Body of pancreas (tissue), 4 donors: ENCODE results near the gene SECTM1. TPM values are rescaled to one million over a fixed set of nuclear protein-coding genes. Genes with fewer than 3 reads are reported as not detected.
A peak's percentile ranks its signal among the peaks of the same experiment; 100 is the strongest.
"Not testable (repeated sequence)": the region's sequence is repeated elsewhere in the genome, so short reads cannot be mapped to it uniquely, and the experiment has no call there.

Source experiments
- ATAC-seq: fragments of 150-250 bp; one replicate; pipeline ENCODE4 v1.9.1; 2016
- DNase-seq, 4 donors: peaks; one replicate each; pipeline ENCODE4 v3.0.0-alpha.2; 2019
- H3K27ac ChIP-seq, 4 donors: fragments of 200-600 bp; sonication (generic); 1 replicate in 3 of 4; 2 replicates in 1 of 4; pipeline versions ENCODE4 v1.5.1 to v1.6.1; 2016 to 2019; ENCODE audit warnings: mild to moderate bottlenecking in 1 of 4, mixed read lengths in 1 of 4, moderate library complexity in 1 of 4
- H3K27me3 ChIP-seq, 2 donors: fragments of 200-600 bp; sonication (generic); one replicate each; pipeline ENCODE4 v1.6.0; 2016; ENCODE audit warnings: mild to moderate bottlenecking in 1 of 2
- H3K36me3 ChIP-seq, 2 donors: fragments of 200-600 bp; sonication (generic); replicated peaks in 1 of 2; 2 replicates each; pipeline ENCODE4 v1.5.1; 2016; ENCODE audit warnings: low read depth in 2 of 2; ENCODE audit not compliant: insufficient read depth in 1 of 2
- H3K4me1 ChIP-seq: fragments of 200-600 bp; sonication (generic); one replicate; pipeline ENCODE4 v1.6.0; 2016
- H3K4me3 ChIP-seq, 2 donors: fragments of 200-600 bp; sonication (generic); 1 replicate in 1 of 2; 2 replicates in 1 of 2; pipeline ENCODE4 v1.5.1; 2016 to 2019
- H3K9me3 ChIP-seq, 3 donors: fragments of 200-600 bp; sonication (generic); 1 replicate in 2 of 3; 2 replicates in 1 of 3; pipeline ENCODE4 v1.5.1; 2016
- POLR2A ChIP-seq, 3 donors: fragments of 450-650 bp; IDR thresholded peaks; one replicate each; pipeline ENCODE4 v1.6.1; 2016; ENCODE audit warnings: antibody characterized with exemption in 3 of 3, mild to moderate bottlenecking in 2 of 3
- WGBS, 2 donors: methylation state at CpG; one replicate each; pipeline ENCODE4 v1.1.5; 2017; 5-methylcytosine and 5-hydroxymethylcytosine counted together
- intact Hi-C: fragments of 100-400 bp; cut with DNase I; formaldehyde crosslinking; loops from one replicate; pipeline ENCODE4 v1.15.1; 2023
- total RNA-seq, 2 donors: library from RNA; depleted of rRNA; stranded (reverse); fragments of >200 nt; gene quantifications; one replicate each; pipeline ENCODE4 v1.1.0, GENCODE V29; 2016
- TF ChIP-seq, protein P1 (sequence below), 7 experiments: fragments of 450-650 bp in 4 of 7; fragments of 200-600 bp in 3 of 7; sonication (generic) in 3 of 7; IDR thresholded peaks; one replicate each; pipeline ENCODE4 v1.5.1; 2016 to 2019; ENCODE audit warnings: antibody characterized with exemption in 7 of 7

Gene SECTM1
- total RNA-seq: 1 to 10 TPM; 5.4 to 6.3 TPM

DNA sequence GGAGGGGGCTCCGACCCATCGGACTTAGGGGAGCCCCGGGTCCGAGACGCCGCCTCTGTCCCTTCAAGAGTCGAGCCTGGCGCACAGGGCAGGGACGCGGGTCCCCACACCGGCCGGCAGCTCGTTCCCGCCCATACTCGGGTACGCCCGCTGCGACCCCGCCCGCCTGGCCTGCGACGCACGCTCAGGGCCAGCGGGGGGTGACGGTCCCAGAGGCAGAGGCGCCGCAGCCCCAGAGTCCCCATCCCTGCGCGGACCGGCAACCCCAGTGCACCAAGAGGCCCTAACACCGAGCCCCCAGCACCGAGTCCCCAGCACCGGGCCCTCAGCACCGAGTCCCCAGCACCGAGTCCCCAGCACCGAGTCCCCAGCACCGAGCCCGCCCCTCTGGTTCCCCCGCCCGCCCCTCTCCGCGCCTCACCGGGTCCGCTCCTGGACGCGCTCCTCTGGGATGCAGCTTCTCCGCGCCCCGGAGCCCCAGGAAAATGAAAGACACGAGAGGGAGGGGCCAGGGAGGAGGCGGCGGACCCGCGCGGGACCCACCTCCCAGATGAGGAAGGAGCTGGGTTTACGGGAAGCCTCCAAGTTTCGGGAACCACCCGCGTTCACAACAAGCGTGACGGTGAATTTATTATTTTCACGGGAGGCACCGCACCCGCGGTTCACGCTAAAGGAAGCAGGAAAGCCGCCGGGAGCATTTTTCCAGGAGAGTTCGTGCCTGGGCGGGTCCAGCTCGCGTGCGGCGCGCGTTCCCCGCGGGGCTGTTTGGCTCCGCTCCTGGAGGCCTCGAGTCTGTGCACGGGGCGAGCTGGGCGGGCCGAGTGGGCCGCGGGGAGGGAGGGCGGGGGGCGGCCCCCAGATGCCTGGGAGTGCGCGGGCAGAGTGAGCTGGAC is at the start of gene SECTM1:
Gene SECTM1, minus strand, starts transcription at position 488 of the 893 bp plus-strand sequence. CDS start 6,526 bp downstream, outside the sequence.
- peak within 1 kb of the TSS; percentile 16 to 19 for H3K4me3 ChIP-seq
- TF ChIP-seq, protein P1, sequence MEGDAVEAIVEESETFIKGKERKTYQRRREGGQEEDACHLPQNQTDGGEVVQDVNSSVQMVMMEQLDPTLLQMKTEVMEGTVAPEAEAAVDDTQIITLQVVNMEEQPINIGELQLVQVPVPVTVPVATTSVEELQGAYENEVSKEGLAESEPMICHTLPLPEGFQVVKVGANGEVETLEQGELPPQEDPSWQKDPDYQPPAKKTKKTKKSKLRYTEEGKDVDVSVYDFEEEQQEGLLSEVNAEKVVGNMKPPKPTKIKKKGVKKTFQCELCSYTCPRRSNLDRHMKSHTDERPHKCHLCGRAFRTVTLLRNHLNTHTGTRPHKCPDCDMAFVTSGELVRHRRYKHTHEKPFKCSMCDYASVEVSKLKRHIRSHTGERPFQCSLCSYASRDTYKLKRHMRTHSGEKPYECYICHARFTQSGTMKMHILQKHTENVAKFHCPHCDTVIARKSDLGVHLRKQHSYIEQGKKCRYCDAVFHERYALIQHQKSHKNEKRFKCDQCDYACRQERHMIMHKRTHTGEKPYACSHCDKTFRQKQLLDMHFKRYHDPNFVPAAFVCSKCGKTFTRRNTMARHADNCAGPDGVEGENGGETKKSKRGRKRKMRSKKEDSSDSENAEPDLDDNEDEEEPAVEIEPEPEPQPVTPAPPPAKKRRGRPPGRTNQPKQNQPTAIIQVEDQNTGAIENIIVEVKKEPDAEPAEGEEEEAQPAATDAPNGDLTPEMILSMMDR (IDR thresholded peaks at IDR 0.05): no peak
- peak in 1 of 3 donors; percentile 10 for TF ChIP-seq POLR2A (IDR thresholded peaks at IDR 0.05)
- H3K36me3 ChIP-seq: no peaks in the 10 kb centered on the region
- intact Hi-C loops: no loop called here
- WGBS, 2 donors: 5 to 71% methylated on average over 5 to 83 of the region's 90 CpGs
- H3K27ac ChIP-seq: peak within 1 kb of the TSS in 3 of 4 donors; percentile 76 to 83 (median 82)
- peak in 3 of 4 donors; percentile 55 to 58 (median 56) for DNase-seq
- peaks cover 62% of the 10 kb centered on the region for H3K4me1 ChIP-seq
- no peaks in the 10 kb centered on the region for H3K27me3 ChIP-seq
- H3K9me3 ChIP-seq: no peaks in the 10 kb centered on the region
- peak; percentile 19 for ATAC-seq

DNA sequence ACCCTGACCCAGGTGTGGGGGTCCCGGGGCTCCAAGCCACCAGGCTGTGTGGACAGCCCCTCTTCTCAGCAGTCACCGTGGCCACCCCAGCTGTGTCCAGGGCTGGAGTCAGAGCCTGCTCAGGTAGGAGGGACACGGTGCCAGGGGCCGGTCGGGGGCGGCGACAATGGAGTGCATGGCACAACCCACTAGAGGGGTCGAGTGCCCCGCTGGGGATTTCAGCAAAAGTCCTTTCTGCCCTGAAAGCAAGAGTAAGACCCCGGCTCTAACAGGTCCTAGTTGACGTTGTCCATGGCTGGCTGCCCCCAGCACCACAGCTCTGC is 49.3 kb upstream of the SECTM1 start:
- Histone ChIP-seq H3K27ac (no peak overlapping the region), H3K27me3 (no peaks in the 10 kb centered on the region), H3K4me3 (no peak overlapping the region), H3K9me3 (no peaks in the 10 kb centered on the region), H3K36me3 (no peaks in the 10 kb centered on the region), H3K4me1 (peaks cover 29% of the 10 kb centered on the region)
- no peak for DNase-seq
- ATAC-seq: no peak
- 75% methylated on average over 11 of the region's 11 CpGs; no CpG with 5 or more reads in 1 of the 2 donors for WGBS, 2 donors
- intact Hi-C loops: no loop called here
- TF ChIP-seq, protein P1 (IDR thresholded peaks at IDR 0.05): no peak

DNA sequence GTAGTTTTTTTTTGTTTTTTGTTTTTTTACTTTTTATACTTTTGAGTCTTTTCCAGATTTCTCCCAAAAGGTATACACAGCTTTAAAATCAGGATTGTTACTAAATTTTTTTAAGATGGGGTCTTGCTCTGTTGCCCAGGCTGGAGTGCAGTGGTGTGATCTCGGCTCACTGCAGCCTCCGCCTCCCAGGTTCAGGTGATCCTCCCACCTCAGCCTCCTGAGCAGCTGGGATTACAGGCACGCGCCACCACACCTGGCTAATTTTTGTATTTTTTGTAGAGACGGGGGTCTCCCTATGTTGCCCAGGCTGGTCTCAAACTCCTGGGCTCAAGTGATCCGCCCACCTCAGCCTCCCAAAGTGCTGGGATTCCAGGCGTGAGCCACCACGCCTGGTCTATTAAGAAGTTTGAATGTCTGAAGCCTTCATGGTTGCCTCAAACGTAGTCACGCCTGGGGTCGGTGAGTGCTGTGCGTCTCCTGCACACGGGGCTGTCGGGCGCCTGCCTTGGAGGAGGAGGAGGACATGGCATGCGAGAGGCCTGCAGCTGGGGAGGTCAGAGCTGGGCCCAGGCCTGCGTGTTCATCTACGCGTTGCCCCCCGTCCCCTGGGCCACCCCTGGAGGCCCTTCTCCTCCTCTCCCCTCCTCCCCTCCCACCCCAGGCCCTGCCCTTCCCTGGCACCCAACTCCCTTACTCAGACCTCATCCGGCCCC is 48.8 kb upstream of the SECTM1 start:
- ATAC-seq, DNase-seq, H3K27me3 ChIP-seq, H3K27ac ChIP-seq, intact Hi-C loops, H3K4me3 ChIP-seq, H3K9me3 ChIP-seq, H3K36me3 ChIP-seq: not testable (repeated sequence)
- WGBS, 2 donors: 80 to 88% methylated on average over 16 to 20 of the region's 21 CpGs
- peaks cover 25% of the 10 kb centered on the region for H3K4me1 ChIP-seq

DNA sequence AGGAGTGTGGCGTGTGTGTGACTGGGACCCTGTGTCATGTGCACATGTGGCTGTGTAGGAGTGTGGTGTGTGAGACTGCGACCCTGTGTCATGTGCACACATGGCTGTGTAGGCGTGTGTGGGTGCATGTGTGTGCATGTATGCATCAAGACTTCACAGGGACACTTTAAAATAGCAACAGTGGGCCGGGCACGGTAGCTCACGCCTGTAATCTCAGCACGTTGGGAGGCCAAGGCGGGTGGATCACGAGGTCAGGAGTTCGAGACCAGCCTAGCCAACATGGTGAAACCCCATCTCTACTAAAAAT is 48.1 kb upstream of the SECTM1 start:
- intact Hi-C loops: not testable (repeated sequence)

DNA sequence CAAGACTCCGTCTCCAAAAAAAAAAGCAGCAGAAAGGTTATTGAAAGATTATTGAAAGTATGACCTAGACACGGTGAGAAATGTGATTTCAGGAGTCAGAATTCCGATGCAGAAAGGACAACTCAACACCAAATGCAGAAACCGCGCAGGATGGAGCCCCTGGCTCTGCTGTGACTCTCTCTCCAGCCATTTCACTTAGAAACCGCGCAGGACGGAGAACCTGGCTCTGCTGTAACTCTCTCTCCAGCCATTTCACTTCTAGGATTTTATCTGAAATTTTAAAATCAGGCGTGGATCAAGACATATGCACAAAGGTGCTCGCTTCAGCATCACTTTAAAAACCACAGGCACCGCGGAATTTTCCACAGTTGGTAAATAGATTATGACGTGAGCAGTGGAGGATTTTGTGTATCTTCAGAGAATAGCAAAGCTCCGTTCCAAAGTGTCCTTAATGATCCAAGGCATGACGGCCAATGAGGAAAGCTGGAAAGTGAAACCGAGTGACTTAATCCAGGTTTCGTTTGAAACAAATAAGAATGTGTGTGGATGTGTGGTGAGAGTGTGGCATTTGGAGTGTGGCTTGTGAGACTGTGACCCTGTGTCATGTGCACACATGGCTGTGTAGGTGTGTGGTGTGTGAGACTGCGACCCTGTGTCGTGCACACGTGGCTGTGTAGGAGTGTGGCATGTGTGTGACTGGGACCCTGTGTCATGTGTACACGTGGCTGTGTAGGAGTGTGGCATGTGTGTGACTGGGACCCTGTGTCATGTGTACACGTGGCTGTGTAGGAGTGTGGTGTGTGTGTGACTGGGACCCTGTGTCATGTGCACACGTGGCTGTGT is 47.5 kb upstream of the SECTM1 start:
- H3K27me3 ChIP-seq: no peaks in the 10 kb centered on the region
- H3K36me3 ChIP-seq: no peaks in the 10 kb centered on the region
- WGBS, 2 donors: 50 to 53% methylated on average over 23 of the region's 23 CpGs
- no peak overlapping the region for H3K4me3 ChIP-seq
- TF ChIP-seq, protein P1 (IDR thresholded peaks at IDR 0.05): no peak
- TF ChIP-seq POLR2A (IDR thresholded peaks at IDR 0.05): no peak
- no peak for ATAC-seq
- intact Hi-C loops: no loop called here
- no peak overlapping the region for H3K27ac ChIP-seq
- peaks cover 25% of the 10 kb centered on the region for H3K4me1 ChIP-seq
- H3K9me3 ChIP-seq: no peaks in the 10 kb centered on the region
- no peak for DNase-seq

More for the DNA sequence above, 48.1 kb upstream of the SECTM1 start:
- not testable (repeated sequence) for H3K4me3 ChIP-seq, H3K9me3 ChIP-seq, DNase-seq, H3K36me3 ChIP-seq, H3K27me3 ChIP-seq, ATAC-seq, H3K27ac ChIP-seq
- WGBS, 2 donors: 66 to 71% methylated on average over 9 to 10 of the region's 10 CpGs
- H3K4me1 ChIP-seq: peaks cover 25% of the 10 kb centered on the region
